ENCODE data around the gene CCT8.
"Not testable (repeated sequence)": the region's sequence is repeated elsewhere in the genome, so short reads cannot be mapped to it uniquely, and the experiment has no call there.

The CCT8 gene

DNA sequence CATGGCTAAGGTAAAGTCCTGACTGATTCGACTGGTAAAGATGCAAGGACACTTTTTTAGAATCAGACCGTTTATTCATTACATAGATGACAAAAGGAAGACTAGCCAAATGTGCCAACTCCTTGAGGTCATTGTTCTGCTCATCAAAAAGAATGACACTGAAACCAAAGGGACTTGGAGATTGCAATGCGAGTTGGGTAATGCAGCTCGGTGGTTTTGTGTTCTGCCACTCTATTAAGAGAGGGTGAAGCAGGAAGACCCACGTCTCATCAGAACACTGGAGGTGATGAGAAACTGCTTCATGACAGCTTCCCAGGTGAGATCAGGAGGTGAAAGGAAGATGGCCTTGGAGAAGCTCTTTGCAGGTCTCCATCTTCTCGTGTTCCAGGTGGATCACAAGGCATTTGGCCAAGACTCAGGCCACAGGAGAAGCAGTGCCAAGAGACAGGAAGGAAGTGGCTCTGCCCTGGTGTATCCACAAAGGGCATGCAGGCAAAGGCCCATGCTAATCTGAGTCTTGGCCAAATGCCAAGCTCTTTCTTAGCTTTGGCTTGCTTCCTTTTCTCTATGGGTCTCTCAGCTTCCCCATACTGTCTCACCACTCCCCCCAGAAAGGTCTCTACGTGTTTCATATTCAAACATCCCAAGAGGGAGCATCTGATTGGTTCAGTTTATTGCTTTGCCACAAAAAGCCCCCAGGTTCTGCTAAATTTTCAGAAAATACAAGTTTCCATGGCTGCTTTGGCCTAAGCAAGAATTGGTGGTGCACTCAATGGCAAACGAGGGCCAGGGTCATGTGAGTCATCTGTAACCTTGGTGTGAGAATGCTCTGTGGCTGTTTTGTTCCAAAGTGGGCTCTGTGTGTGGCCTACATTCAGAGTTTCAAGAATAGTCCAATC lies 5.7 kb upstream of the CCT8 start:
- peak; percentile 83 for FAIRE-seq
- DNase-seq (ENCODE audit: insufficient read length, low spot score): no peak

DNA sequence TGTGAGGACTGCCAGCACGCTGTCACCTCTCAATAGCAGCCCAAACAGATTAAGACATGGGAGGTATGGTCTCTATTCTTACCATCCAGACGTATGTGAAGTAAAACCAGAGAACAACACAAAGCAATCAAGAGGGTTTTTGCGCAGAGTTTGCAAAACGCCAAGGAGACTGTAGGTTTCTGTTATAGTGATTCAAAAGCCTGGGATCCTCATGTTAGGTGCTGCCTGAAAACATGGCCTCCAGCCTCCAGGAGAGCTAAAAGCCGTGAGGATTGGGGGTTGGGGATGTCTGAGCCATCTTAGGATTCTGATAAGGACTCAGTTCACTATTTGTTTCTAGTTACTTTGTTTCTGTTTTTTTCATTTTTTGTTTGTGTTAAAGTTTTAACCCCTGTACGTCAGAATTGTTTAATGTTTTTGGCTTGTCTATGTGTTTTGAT lies 4.2 kb upstream of the CCT8 start:
- DNase-seq (ENCODE audit: insufficient read length, low spot score) (no peak), FAIRE-seq (peak; percentile 44)

DNA sequence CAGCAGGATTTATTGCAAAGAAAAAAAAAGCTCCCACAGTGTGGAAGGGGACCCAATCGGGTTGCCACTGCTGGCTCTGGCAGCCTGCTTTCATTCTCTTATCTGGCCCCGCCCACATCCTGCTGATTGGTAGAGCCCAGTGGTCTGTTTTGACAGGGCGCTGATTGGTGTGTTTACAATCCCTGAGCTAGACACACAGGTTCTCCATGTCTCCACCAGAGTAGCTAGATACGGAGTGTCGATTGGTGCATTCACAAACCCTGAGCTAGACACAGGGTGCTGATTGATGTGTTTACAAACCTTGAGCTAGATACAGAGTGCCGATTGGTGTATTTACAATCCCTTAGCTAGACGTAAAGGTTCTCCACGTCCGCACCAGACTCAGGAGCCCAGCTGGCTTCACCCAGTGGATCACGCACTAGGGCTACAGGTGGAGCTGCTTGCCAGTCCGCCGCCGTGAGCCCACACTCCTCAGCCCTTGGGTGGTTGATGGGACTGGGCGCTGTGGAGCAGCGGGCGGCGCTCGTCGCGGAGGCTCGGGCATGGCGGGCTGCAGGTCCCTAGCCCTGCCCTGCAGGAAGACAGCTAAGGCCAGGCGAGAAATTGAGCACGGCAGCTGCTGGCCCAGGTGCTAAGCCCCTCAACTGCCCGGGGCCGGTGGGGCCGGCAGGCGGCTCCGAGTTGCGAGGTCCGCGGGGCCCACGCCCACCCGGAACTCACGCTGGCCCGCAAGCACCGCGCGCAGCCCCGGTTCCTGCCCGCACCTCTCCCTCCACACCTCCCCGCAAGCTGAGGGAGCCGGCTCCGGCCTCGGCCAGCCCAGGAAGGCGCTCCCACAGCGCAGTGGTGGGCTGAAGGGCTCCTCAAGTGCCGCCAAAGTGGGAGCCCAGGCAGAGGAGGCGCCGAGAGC lies 3.5 kb upstream of the CCT8 start:
- peak; percentile 47 for FAIRE-seq

DNA sequence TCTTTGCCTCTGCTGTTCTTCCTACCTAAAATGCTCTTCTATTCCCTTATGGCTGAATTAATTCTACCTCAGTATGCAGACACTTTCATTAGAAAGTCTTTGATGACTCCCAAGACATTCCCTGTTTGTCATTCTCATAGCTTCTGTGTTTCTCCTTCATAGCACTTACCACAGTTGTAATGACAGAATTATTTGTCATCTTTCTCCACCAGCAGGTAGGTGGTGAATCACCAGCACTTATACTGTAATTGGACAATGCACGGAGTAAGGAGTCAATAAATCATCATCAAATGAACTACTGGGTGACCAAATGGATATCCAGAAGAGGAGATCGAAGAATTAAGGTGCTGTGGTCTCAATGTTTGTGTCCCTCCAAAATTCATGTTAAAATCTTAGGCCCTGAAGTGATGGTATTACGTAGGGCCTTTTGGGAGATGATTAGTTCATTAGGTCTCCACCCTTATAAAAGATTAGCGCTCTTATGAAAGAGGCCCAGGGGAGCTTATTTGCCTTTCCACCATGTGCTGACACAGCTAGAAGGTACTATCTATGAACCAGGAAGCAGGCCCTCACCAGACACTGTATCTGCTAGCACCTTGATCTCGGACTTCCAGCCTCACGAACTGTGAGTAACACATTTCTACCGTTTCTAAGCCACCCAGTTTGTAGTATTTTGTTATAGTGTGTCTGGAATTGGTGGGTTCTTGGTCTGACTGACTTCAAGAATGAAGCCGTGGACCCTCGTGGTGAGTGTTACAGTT lies 2.4 kb upstream of the CCT8 start:
- FAIRE-seq: no peak
- DNase-seq (ENCODE audit: insufficient read length, low spot score): no peak

More for the DNA sequence above, 3.5 kb upstream of the CCT8 start:
- not testable (repeated sequence) for DNase-seq (ENCODE audit: insufficient read length, low spot score)

DNA sequence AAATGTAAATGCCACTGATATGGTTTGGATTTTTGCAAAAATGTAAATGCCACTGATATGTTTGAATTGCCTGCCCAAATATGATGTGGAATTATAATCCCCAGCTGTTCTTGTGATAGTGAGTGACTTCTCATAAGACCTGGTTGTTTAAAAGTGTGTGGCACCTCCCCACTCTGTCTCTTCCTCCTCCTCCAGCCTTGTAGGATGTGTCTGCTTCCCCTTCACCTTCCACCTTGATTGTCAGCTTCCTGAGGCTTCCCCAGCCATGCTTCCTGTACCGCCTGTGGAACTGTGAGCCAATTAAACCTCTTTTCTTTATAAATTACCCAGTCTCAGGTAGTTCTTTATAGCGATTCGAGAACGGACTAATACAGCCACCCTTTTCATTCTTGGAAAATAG lies 1.3 kb upstream of the CCT8 start:
- no peak for FAIRE-seq

DNA sequence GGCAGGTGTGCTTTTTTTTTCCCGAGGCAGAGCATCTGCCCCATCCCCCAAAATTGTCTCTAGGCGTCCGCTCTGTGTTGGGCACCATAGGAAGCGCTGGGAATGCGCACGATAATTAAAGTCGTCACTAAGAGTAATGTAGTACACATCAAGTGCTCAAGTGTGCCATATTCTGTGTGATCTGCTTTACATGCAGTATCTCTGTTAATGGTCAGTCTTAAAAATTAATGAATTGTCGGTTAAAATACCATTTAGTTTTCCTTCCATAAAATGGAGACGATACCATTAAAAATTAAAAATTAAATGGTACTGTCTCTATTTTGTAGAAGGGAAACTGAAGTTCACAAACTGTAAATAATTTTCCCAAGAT lies 544 bp upstream of the CCT8 start:
- DNase-seq (ENCODE audit: insufficient read length, low spot score) (no peak), FAIRE-seq (no peak)

More for the DNA sequence above, 1.3 kb upstream of the CCT8 start:
- no peak for DNase-seq (ENCODE audit: insufficient read length, low spot score)

DNA sequence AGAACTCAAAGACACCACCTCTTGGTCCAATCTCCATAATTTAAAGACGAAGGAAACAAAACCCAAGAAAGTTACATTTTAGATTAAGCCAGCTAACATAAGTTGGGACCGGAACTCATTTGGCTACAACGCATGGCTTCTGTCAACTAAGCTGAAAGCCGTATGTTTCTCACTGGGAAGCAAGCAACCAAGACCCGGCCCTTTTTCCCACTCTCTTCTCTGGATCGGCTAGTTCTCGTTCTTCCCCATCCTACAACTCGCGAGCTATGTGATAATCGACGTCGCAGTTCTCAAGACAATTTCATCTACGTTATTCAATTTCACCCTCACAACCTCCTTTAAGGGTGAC lies 601 bp downstream of the CCT8 start:
- DNase-seq (ENCODE audit: insufficient read length, low spot score): no peak

DNA sequence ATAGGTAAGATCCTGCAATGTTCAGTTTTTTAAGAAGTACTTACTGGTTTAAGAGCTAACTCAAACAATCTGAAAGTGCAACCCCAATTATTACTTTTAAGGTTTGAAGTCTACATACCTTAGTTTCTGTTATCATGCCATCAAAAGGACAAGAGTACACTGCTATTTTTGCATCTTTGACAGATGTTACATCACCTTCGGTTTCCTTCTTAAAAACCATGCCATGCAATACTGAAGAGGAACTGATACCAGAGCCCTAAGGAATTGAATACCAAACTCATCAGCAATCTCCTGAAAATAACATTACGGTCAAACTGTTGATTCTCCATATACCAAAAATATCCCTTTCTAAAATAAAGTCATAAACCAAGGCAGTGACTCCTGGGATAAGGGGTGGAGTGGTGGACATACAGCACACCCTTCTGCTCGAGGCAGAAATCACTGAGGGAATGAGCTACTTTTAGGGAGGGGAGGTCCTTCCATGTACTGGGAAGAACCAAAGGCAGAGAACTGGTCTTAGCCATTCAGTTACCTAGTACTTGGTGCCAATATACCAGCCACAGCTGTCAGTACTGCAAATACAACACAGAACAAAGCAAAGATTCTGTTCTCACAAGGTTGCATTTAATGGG lies 8.5 kb downstream of the CCT8 start:
- no peak for DNase-seq (ENCODE audit: insufficient read length, low spot score)
- FAIRE-seq: peak; percentile 98

More for the DNA sequence above, 601 bp downstream of the CCT8 start:
- peak; percentile 40 for FAIRE-seq

DNA sequence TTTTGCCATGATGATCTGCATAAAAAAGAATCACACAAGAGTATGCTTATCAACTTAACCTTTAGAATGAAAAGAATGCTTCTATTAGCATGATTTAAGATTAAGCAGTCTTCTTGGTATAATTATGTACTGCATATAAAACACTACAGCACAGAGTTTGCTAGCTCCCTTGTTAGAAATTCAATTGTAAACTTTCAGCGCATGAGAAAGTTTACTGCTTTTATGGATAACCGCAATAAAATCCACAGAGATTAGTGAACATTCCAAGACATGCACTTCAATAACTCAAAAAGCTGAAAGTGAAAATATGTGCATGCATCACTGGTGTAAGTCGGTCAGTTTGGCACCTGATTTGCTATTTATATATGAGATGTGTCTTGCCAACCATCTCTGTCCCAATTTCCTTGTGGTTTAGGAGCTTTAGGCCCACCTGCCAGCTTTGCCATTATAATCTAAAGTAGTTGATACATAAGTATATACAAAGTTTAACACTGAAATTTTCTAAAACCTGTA lies 16.9 kb downstream of the CCT8 start:
- DNase-seq (ENCODE audit: insufficient read length, low spot score) (no peak), FAIRE-seq (no peak)

DNA sequence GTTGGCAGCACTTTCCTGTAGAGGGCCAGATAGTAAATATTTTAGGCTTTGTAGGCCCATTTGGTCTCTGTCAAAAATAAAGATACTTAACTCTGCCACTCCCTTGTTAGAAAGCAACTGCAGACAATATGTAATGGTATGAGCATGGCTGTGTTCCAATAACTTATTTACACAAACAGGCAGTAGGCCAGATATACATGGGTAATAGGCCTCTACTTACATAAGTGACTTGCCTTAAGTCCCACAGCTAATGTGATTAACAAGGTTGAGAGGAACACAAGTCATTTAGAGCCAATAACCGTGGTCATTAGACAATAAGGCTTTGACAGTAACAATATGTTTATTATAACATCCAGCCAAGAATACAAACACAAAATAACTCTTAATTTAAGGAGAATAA lies 17.4 kb downstream of the CCT8 start:
- no peak for FAIRE-seq
- no peak for DNase-seq (ENCODE audit: insufficient read length, low spot score)

DNA sequence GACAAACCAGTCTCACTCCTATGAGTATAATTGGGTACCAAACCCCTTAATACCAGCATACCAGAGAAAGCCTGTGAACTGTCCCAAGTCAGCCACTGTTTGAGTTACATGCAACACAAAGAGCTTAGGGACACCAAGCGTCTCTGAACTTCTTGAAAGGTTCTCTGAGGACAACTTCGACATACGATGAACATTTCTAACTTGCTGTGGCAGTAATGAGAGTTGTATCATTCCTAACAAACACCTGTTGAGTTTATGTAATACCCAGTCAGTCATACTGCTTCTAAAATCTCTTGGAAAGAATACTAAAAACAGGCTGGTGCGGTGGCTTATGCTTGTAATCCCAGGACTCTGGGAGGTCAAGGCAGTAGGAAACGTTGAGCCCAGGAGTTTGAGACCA lies 18.4 kb downstream of the CCT8 start:
- FAIRE-seq: no peak
- no peak for DNase-seq (ENCODE audit: insufficient read length, low spot score)

DNA sequence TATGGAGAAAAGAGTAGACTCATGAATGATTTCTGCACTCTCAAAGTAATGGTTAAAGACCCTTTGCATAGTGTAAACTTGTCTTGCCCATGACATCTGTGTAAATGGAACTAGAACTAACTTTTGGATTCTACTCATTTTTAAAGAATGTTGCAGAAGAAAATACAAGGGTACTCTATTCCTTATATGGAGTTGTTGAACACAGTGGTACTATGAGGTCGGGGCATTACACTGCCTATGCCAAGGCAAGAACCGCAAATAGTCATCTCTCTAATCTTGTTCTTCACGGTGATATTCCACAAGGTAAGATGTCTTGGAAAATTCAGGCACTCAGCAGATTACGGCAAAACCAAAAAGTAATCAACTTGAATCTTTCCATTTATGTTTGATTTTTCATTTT lies 19.8 kb downstream of the CCT8 start:
- no peak for FAIRE-seq
- no peak for DNase-seq (ENCODE audit: insufficient read length, low spot score)

DNA sequence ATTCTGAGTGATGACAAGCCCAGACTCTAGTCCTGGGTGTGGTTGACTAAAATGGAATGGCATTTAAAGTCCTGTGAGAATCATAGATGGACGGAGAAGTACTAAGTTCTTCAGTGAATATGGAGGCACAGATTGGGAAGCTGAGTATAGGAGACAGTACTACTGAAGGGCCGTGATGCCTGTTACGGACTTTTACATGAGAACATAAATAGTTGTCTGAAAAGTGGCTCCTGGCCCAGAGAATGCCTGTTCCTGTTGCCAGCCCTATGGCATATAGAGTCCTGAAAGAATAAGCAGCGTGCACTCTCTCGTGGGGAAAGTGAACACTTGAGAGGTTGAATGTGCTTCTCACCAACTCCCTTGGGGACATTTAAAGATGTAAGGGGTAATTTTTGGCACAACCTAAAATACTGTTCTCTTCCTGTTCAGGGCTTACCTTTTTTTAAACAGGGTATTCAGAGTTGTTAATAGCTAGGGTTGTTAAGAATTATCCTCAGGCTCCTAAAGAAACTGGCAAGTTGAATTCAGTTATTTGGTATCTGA lies 20.4 kb downstream of the CCT8 start:
- DNase-seq (ENCODE audit: insufficient read length, low spot score) (no peak), FAIRE-seq (no peak)

DNA sequence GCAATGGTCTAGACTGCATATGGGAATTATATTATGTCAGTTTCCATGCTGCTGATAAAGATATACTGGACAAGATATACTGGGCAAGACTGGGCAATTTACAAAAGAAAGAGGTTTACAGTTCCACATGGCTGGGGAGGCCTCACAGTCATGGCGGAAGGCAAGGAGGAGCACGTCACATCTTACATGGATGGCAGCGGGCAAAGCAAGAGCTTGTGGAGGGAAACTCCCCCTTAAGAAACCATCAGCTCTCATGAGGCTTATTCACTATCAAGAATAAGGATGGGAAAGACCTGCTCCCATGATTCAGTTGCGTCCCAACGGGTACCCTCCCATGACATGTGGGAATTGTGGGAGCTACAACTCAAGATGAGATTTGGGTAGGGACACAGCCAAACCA lies 21.2 kb downstream of the CCT8 start:
- FAIRE-seq (no peak), DNase-seq (ENCODE audit: insufficient read length, low spot score) (no peak)

DNA sequence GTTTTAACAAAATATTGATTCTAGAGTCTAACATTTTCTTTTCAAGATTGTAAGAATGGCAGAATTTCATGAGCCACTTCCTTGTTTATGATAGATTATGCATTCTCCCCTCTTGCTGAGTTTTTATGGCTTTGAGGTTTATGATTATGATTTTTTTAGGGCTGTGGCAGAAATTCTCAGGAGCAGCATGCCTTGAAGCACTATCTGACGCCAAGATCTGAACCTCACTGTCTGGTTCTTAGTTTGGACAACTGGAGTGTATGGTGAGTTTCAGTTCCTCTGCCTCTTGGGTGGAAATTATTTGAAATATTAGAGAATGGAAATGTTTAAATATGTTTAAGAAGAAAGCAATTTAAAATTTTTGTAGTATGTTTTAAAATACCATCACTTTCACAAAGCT lies 38.8 kb downstream of the CCT8 start:
- no peak for DNase-seq (ENCODE audit: insufficient read length, low spot score)
- no peak for FAIRE-seq

DNA sequence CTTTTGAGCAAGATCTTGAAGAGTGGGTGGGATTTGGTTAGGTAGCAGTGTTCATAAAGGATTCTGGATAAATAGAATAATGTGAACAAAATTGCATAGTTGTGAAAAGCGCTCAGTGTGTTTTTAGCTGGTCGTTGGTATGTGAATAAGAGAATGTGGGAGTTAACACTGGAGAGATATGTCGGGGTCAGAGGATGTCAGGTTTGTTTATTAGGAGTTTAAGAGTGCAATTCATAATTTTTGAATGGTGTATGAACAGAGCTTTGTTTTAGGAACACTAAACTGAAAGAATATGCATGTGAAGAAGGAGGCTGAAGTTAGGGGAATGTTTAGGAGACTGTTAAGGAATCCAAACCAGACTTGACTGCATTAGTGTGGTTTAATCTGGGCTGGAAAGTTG lies 39.6 kb downstream of the CCT8 start:
- DNase-seq (ENCODE audit: insufficient read length, low spot score) (no peak), FAIRE-seq (no peak)

DNA sequence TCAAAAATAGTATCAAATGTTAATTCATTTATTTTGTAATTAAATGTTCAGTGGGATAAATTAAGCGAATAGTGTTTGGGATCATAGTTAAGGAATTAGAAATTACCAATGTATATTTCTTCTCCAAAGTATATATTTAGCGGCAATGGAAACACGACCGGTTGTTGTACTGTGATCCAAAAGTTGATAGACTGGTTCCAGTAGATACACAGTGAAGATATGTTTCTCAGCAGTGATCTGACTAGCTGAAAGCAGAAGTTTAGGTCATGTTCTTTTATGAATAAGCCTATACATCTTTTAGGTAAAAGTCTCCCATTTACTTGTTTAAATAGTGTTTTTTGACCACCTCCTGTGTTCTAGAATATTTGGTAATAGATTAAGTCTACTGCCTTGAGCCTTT lies 40.1 kb downstream of the CCT8 start:
- DNase-seq (ENCODE audit: insufficient read length, low spot score) (no peak), FAIRE-seq (no peak)

DNA sequence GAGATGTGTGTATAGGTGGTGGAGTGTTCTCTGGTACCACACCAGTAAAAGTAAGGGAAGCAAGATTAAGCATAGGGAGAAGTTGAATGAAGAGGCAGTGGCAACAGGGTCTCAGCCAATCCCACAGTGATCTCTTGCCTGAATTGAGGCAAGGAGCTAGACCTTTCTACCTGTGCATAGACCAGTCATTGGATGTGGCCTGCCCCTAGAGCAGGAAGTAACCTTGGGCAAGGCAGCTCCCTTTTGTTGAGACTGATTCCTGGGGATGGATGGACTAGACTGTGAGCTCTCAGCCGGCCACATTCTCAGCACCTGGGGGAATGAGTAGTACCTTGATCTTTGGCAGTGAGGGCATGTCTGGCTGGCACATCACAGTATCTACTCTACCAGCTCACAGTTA lies 42.5 kb downstream of the CCT8 start:
- no peak for FAIRE-seq
- DNase-seq (ENCODE audit: insufficient read length, low spot score): no peak

DNA sequence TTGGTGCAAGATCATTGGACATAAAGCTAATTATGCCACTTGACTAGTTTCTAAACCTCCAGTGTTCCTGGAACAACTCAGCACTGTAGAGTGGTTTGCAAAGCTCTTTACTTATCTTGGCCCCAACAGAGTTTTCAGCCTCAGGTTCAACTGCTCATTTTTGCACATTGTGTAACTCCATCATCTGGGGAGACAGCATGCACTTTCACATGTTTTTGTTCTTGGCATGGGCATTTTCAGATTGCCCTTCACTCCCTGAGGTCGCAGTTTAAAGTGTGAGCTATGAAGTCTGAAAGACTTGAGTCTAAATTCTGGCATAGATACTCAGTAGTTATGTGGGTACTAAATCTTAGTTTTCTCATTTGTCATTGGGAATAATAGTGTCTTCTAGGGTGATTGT lies 43.9 kb downstream of the CCT8 start:
- DNase-seq (ENCODE audit: insufficient read length, low spot score): no peak
- no peak for FAIRE-seq

DNA sequence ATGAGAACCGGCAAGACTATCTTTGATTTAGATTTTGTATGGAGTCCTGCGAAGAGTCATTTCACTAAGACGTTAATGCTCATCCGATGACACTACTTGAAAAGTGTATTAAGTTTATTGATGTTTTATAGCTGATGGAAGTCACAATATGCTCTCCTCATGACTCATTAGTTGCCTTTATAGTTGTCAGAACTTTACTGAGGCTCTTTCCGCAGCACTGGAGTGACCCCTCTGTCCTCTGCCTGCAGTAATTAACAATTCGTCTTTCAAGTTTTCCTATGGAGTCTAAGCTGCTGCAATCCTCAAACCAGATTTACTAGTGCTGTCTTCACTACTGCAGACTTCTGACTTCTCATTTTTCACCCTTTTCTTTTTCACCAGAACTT lies 48.1 kb downstream of the CCT8 start:
- DNase-seq (ENCODE audit: insufficient read length, low spot score) (no peak), FAIRE-seq (peak; percentile 69)

Measured in GM19239 (cell line).